SKM-1 (cell line): ENCODE data around the gene GDAP2.
"Not testable (repeated sequence)": the region's sequence is repeated elsewhere in the genome, so short reads cannot be mapped to it uniquely, and the experiment has no call there.

Experiments
- DNase-seq: peaks from one replicate; lab custom pipeline; 2025; ENCODE audit not compliant: unreplicated experiment; lab: John Stamatoyannopoulos, UW

Gene GDAP2

DNA sequence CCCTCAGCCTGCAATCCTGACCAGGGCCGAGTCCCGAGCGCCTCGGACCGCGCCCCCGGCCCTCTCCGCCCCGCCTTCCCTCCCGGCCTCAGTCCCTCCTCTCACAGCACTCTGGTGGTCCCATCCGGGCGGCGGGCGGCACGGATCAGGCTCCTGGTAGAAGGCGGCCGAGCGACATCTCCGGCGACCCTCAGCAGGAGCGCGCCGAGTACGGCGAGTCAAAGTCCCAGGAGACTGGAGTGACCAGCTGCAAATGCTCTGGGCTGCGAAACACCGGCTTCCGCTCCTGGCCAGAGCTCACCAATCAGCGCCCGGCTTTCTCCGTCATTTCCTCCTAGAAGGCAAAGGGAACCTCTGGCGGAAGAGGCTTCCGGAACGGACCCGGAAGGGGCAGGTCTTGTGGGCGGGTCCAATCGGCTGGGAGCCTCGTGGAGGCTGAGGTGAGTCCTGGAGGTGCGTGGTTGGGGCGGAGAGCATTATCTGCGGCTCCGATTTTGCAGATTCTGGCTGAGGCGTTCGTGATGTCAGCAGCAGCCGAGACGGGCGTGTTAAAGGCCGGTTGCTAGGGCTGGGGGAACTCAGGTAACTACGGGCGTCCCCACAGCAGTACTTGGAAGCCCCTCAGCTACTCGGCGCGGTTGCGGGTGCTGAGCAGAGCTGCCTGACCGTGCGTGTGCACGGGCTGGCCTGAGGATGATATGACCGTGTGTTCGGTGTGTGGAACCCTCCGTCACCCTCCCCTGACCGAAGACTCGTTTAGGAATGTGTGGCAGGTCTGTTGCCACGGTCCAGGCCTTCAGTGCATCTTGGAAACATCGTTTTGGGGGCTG, at the start of gene GDAP2, which contains the start of gene WDR3:
Gene GDAP2 (minus strand): TSS at position 279 of the 830 bp plus-strand sequence. CDS start 9,264 bp downstream, outside the sequence.
Gene WDR3 (plus strand): TSS at position 397 of the 830 bp plus-strand sequence. CDS start 3,581 bp downstream, outside the sequence.
- peak; percentile 97 for DNase-seq

GRCh38 chr1:117976381-117976780, 47.0 kb upstream of the GDAP2 start:
- no peak for DNase-seq

- DNase-seq, result no peak
Measured at GRCh38 chr1:117971777-117972176, 42.4 kb upstream of the GDAP2 start.

DNA sequence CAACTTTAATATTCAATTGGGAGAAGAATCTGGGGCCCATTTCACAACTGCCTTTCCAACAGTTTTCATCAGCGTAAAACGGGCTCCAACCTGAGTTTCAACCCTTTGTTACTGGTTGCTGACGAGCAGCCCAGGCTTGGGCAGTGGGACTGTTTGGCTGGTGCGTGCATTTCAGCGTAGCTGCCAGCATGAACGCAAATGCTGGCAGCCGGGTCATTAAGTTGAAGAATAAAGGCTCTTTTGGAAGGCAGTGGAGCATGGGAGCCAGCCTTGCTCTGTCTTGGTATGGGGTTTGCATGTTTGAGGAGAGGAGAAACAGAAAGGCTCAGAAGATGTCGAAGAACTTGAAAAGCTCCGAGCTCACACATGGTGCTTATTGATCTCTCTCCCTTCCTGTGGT, 40.8 kb upstream of the GDAP2 start:
- DNase-seq, result no peak

- no peak for DNase-seq
Measured at GRCh38 chr1:117967881-117968280, 38.5 kb upstream of the GDAP2 start.

- DNase-seq, result peak; percentile 7
Measured at GRCh38 chr1:117967477-117967876, 38.1 kb upstream of the GDAP2 start.

- no peak for DNase-seq
Measured at GRCh38 chr1:117964290-117965038, 35.0 kb upstream of the GDAP2 start.

DNA sequence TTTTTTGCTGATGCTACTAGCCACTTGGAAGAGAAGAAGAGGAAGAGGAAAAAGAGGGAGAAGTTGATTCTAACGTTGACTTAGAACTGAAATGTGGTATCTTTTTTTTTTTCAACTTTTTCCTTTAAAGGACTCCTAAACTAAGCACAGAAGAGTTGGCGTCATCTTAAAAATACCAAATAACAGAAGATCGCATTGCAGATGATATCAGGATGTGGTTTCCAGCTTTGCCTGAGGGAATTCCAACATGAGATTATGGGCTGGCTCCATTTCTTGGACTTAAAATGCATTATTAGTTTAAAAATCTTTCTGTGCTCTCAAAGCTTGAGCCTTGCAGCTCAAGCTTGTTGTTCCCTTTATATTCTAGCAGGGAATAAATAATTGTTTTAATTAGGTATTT, 29.9 kb upstream of the GDAP2 start:
- no peak for DNase-seq

DNA sequence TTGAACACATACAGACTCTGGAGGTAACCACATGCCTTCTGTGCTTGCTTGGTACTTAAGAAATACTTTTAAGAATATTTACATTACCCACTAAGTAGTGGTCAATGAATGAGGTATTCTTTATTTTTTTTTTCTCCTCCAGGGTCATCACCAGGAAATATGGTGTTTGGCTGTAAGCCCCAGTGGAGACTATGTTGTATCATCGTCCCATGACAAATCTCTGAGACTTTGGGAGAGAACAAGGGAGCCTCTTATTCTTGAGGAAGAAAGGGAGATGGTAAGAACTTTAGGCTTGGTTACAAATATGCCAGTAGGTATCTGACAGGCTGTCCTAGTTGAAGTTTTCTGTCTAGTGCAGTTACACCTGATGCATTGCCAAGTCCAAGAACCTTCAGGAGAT, 23.0 kb upstream of the GDAP2 start:
- DNase-seq, result no peak

DNA sequence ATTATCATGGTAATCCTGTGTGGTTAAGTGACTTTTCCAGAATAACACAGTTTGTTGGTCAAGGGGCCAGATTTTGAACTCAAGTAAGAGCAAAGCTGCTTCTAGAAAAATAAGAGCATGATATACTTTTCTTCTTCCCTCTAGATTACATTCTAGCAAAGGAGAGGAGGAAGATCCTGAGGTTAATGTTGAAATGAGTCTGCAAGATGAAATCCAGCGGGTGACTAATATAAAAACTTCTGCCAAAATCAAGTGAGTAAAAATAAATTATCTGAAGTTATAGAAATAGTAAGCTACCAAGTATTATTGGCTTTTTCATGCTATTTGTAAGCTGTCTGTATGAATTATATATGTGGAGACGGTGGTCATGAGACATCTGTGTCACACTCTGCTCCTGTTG, 12.9 kb upstream of the GDAP2 start:
- no peak for DNase-seq

DNA sequence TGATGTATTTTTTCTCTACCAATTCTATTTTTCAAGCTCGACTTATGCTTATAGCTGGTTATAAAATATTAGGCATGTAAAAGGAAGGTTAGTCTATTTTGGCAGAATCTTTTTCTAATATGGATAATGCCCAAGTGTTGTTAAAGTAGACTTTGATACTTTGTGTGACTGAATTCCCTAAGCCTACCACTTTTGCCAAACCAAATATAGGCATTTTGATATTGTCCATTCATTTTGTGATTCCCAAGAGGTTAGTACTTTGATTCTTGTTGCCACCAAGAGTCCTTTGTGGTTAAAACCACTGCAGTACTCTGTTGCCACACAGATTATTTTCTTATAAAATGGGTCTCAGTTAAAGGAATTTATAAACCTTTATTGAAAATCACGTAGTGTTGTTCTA, 4.3 kb upstream of the GDAP2 start:
- DNase-seq, result no peak

DNA sequence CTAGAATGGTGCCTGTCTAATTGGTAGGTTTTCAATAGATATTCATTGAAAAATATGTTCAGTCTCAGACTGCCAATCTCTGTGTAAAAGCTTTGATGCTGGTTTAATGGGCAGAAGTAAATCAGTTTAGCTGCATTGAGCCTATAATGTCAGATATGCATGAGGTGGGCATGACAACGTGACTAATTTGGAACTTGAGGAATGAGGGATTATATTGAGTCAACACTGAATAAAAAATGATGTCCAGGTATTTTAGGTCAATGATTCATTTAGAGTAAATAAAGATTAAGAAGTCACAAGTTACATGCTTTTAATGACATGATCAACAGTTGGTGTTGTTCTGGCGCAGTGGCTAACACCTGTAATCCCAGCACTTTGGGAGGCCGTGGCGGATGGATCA, 3.2 kb upstream of the GDAP2 start:
- no peak for DNase-seq

DNA sequence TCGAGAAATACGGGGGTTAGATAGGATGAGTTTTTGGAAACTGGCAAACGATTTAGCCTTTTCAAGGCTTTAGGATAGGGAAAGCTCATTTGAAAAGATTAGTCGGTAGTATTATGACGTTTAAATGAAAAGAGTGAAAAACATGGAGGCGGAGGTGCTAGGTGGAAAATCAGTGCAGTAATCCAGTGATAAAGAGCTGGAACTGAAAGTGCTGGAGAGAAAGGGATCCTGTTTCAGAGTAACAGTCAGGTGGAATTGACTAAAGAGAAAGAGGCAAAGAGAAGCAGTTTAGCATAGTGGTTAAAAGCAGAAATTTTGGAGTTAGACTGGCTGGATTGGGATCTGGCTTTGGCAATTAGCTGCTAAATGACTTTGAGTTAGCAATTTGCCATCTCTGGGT, 1.1 kb upstream of the GDAP2 start:
- DNase-seq, result no peak

- DNase-seq, result no peak
Measured at GRCh38 chr1:117930173-117930447, 689 bp upstream of the GDAP2 start.

- DNase-seq, result peak; percentile 47
Measured at GRCh38 chr1:117928881-117929342, 509 bp downstream of the GDAP2 start.

- DNase-seq, result no peak
Measured at GRCh38 chr1:117925981-117926380, 3.4 kb downstream of the GDAP2 start.

DNA sequence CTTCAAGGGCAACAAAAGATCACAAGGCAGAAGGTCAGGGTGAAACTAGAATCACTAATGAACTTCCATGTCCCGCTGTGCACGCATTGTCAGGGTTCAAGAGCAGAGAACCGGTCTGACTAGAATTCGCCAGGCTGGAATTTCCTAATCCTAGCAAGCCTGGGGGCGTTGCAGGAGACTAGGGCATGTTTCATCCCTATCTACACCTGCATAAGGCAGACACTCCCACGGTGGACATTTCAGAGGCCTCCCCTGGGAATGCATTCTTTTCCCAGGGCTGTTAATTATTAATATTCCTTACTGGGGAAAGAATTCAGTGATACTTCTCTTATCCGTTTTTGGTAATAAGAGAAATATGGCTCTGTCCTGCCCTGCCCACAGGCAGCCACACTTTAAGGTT, 6.7 kb downstream of the GDAP2 start:
- DNase-seq, result not testable (repeated sequence)

GRCh38 chr1:117921991-117922390, 7.4 kb downstream of the GDAP2 start:
- DNase-seq, result no peak

- DNase-seq, result no peak
Measured at GRCh38 chr1:117919376-117919775, 10.0 kb downstream of the GDAP2 start.

GRCh38 chr1:117911051-117911450, 18.4 kb downstream of the GDAP2 start:
- no peak for DNase-seq

DNA sequence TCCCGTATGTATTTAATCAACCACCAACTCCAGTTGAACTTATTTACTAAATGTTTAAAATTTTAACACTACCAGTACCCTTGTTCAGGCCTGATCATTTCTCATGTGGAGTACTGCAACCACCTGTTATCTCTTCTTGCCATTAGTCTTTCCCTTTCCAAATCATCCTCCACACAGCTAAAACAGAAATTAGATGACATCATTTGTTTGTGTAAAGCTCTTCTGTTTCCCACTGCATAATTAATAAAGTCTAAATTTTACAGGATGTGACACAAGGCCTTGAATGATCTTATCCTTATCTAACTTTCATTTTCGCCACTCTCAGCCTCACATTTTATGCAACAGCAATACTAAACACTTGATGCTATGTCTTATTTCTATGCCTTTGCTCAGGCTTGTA, 24.4 kb downstream of the GDAP2 start:
- no peak for DNase-seq

DNA sequence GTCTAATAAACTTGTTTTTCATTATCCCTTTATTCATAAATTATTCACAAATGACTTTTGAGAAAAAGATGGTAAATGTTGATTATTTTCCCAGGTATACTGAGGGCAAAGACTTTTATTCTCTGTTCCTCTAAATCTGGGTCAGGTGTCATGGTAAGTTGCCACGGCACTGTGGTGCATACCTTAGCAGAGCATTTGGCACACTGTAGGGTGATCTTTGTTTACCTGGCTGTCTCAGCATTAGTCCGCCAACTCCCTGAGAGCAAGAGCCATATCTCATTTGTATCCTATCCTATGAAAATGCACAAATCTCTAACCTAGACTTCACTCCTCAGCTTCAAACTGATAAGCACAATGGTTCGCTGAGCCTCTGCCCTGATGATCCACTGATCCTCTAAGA, 24.9 kb downstream of the GDAP2 start:
- no peak for DNase-seq
